ENCODE results near the gene UCK1.

The UCK1 gene

GRCh38 chr9:131485728-131486422 is 45.2 kb downstream of the UCK1 start:
- Histone ChIP-seq H3K4me3 (ENCODE audit: low read depth in 1 of 5, low read length in 5 of 5) (no peak overlapping the region), H3K9ac (ENCODE audit: low read length in 5 of 5) (no peak overlapping the region), H3K9me3 (ENCODE audit: control insufficient read depth in 5 of 5, low read length in 5 of 5) (no peaks in the 10 kb centered on the region), H3K4me1 (ENCODE audit: control insufficient read depth in 5 of 5, insufficient read depth in 5 of 5, low read length in 5 of 5) (peaks cover 0 to 4% (median 0%) of the 10 kb centered on the region in 5 donors), H3K27me3 (ENCODE audit: control insufficient read depth in 5 of 5, insufficient read depth in 4 of 5, low read length in 5 of 5) (no peaks in the 10 kb centered on the region), H3K27ac (ENCODE audit: low read depth, low read length) (no peak overlapping the region), H3K36me3 (ENCODE audit: control insufficient read depth in 5 of 5, insufficient read depth in 5 of 5, low read length in 5 of 5) (peaks cover 0 to 97% (median 95%) of the 10 kb centered on the region in 5 donors)

GRCh38 chr9:131485206-131485605 is 45.9 kb downstream of the UCK1 start:
- no peak overlapping the region for H3K27ac ChIP-seq (ENCODE audit: low read depth, low read length)

GRCh38 chr9:131484560-131485185 is 46.4 kb downstream of the UCK1 start:
- Histone ChIP-seq H3K4me3 (ENCODE audit: low read depth in 1 of 5, low read length in 5 of 5) (no peak overlapping the region), H3K9ac (ENCODE audit: low read length in 5 of 5) (no peak overlapping the region), H3K36me3 (ENCODE audit: control insufficient read depth in 5 of 5, insufficient read depth in 5 of 5, low read length in 5 of 5) (peaks cover under 1 to 97% (median 90%) of the 10 kb centered on the region in 5 donors), H3K9me3 (ENCODE audit: control insufficient read depth in 5 of 5, low read length in 5 of 5) (no peaks in the 10 kb centered on the region), H3K27me3 (ENCODE audit: control insufficient read depth in 5 of 5, insufficient read depth in 4 of 5, low read length in 5 of 5) (no peaks in the 10 kb centered on the region), H3K4me1 (ENCODE audit: control insufficient read depth in 5 of 5, insufficient read depth in 5 of 5, low read length in 5 of 5) (peaks cover 0 to 4% (median 0%) of the 10 kb centered on the region in 5 donors), H3K27ac (ENCODE audit: low read depth, low read length) (no peak overlapping the region)

More at GRCh38 chr9:131485206-131485605, 45.9 kb downstream of the UCK1 start:
- Histone ChIP-seq H3K9me3 (ENCODE audit: control insufficient read depth in 5 of 5, low read length in 5 of 5) (no peaks in the 10 kb centered on the region), H3K4me1 (ENCODE audit: control insufficient read depth in 5 of 5, insufficient read depth in 5 of 5, low read length in 5 of 5) (peaks cover 0 to 4% (median 0%) of the 10 kb centered on the region in 5 donors), H3K36me3 (ENCODE audit: control insufficient read depth in 5 of 5, insufficient read depth in 5 of 5, low read length in 5 of 5) (peaks cover 0 to 97% (median 90%) of the 10 kb centered on the region in 5 donors), H3K9ac (ENCODE audit: low read length in 5 of 5) (no peak overlapping the region), H3K4me3 (ENCODE audit: low read depth in 1 of 5, low read length in 5 of 5) (no peak overlapping the region), H3K27me3 (ENCODE audit: control insufficient read depth in 5 of 5, insufficient read depth in 4 of 5, low read length in 5 of 5) (no peaks in the 10 kb centered on the region)

- Histone ChIP-seq H3K9me3 (ENCODE audit: control insufficient read depth in 5 of 5, low read length in 5 of 5) (no peaks in the 10 kb centered on the region), H3K4me3 (ENCODE audit: low read depth in 1 of 5, low read length in 5 of 5) (no peak overlapping the region), H3K27me3 (ENCODE audit: control insufficient read depth in 5 of 5, insufficient read depth in 4 of 5, low read length in 5 of 5) (no peaks in the 10 kb centered on the region), H3K9ac (ENCODE audit: low read length in 5 of 5) (no peak overlapping the region), H3K27ac (ENCODE audit: low read depth, low read length) (no peak overlapping the region), H3K36me3 (ENCODE audit: control insufficient read depth in 5 of 5, insufficient read depth in 5 of 5, low read length in 5 of 5) (peaks cover 4 to 97% (median 90%) of the 10 kb centered on the region in 5 donors), H3K4me1 (ENCODE audit: control insufficient read depth in 5 of 5, insufficient read depth in 5 of 5, low read length in 5 of 5) (peaks cover 0 to 4% (median 0%) of the 10 kb centered on the region in 5 donors)
Measured at GRCh38 chr9:131484051-131484445, 47.0 kb downstream of the UCK1 start.

GRCh38 chr9:131483319-131484050 is 47.6 kb downstream of the UCK1 start:
- Histone ChIP-seq H3K27ac (ENCODE audit: low read depth, low read length) (no peak overlapping the region), H3K36me3 (ENCODE audit: control insufficient read depth in 5 of 5, insufficient read depth in 5 of 5, low read length in 5 of 5) (peaks cover 4 to 97% (median 90%) of the 10 kb centered on the region in 5 donors), H3K9me3 (ENCODE audit: control insufficient read depth in 5 of 5, low read length in 5 of 5) (no peaks in the 10 kb centered on the region), H3K27me3 (ENCODE audit: control insufficient read depth in 5 of 5, insufficient read depth in 4 of 5, low read length in 5 of 5) (no peaks in the 10 kb centered on the region), H3K4me1 (ENCODE audit: control insufficient read depth in 5 of 5, insufficient read depth in 5 of 5, low read length in 5 of 5) (peaks cover 0 to 4% (median 0%) of the 10 kb centered on the region in 5 donors), H3K9ac (ENCODE audit: low read length in 5 of 5) (no peak overlapping the region), H3K4me3 (ENCODE audit: low read depth in 1 of 5, low read length in 5 of 5) (no peak overlapping the region)

- Histone ChIP-seq H3K27ac (ENCODE audit: low read depth, low read length) (no peak overlapping the region), H3K9ac (ENCODE audit: low read length in 5 of 5) (no peak overlapping the region), H3K4me1 (ENCODE audit: control insufficient read depth in 5 of 5, insufficient read depth in 5 of 5, low read length in 5 of 5) (peaks cover 0 to 4% (median 0%) of the 10 kb centered on the region in 5 donors)
Measured at GRCh38 chr9:131482343-131483006, 48.6 kb downstream of the UCK1 start.

GRCh38 chr9:131481441-131482342 is 49.4 kb downstream of the UCK1 start:
- Histone ChIP-seq H3K27ac (ENCODE audit: low read depth, low read length) (no peak overlapping the region), H3K4me3 (ENCODE audit: low read depth in 1 of 5, low read length in 5 of 5) (no peak overlapping the region), H3K9me3 (ENCODE audit: control insufficient read depth in 5 of 5, low read length in 5 of 5) (no peaks in the 10 kb centered on the region), H3K27me3 (ENCODE audit: control insufficient read depth in 5 of 5, insufficient read depth in 4 of 5, low read length in 5 of 5) (no peaks in the 10 kb centered on the region), H3K36me3 (ENCODE audit: control insufficient read depth in 5 of 5, insufficient read depth in 5 of 5, low read length in 5 of 5) (peaks cover 4 to 96% (median 89%) of the 10 kb centered on the region in 5 donors), H3K9ac (ENCODE audit: low read length in 5 of 5) (no peak overlapping the region), H3K4me1 (ENCODE audit: control insufficient read depth in 5 of 5, insufficient read depth in 5 of 5, low read length in 5 of 5) (peaks cover 0 to 4% (median 0%) of the 10 kb centered on the region in 5 donors)

More at GRCh38 chr9:131482343-131483006, 48.6 kb downstream of the UCK1 start:
- Histone ChIP-seq H3K27me3 (ENCODE audit: control insufficient read depth in 5 of 5, insufficient read depth in 4 of 5, low read length in 5 of 5) (no peaks in the 10 kb centered on the region), H3K4me3 (ENCODE audit: low read depth in 1 of 5, low read length in 5 of 5) (no peak overlapping the region), H3K36me3 (ENCODE audit: control insufficient read depth in 5 of 5, insufficient read depth in 5 of 5, low read length in 5 of 5) (peaks cover 4 to 96% (median 89%) of the 10 kb centered on the region in 5 donors), H3K9me3 (ENCODE audit: control insufficient read depth in 5 of 5, low read length in 5 of 5) (no peaks in the 10 kb centered on the region)

- H3K27me3 ChIP-seq (ENCODE audit: control insufficient read depth in 5 of 5, insufficient read depth in 4 of 5, low read length in 5 of 5) = no peaks in the 10 kb centered on the region
- H3K27ac ChIP-seq (ENCODE audit: low read depth, low read length) = no peak overlapping the region
- H3K4me3 ChIP-seq (ENCODE audit: low read depth in 1 of 5, low read length in 5 of 5) = no peak overlapping the region
- H3K9ac ChIP-seq (ENCODE audit: low read length in 5 of 5) = no peak overlapping the region
- no peaks in the 10 kb centered on the region for H3K9me3 ChIP-seq (ENCODE audit: control insufficient read depth in 5 of 5, low read length in 5 of 5)
- peaks cover 4 to 96% (median 89%) of the 10 kb centered on the region in 5 donors for H3K36me3 ChIP-seq (ENCODE audit: control insufficient read depth in 5 of 5, insufficient read depth in 5 of 5, low read length in 5 of 5)
- H3K4me1 ChIP-seq (ENCODE audit: control insufficient read depth in 5 of 5, insufficient read depth in 5 of 5, low read length in 5 of 5) = peaks cover 0 to 4% (median 0%) of the 10 kb centered on the region in 5 donors
Measured at GRCh38 chr9:131480258-131480657, 50.8 kb downstream of the UCK1 start.

- peaks cover 0 to 6% (median 0%) of the 10 kb centered on the region in 5 donors for H3K4me1 ChIP-seq (ENCODE audit: control insufficient read depth in 5 of 5, insufficient read depth in 5 of 5, low read length in 5 of 5)
- H3K27ac ChIP-seq (ENCODE audit: low read depth, low read length) = no peak overlapping the region
Measured at GRCh38 chr9:131478911-131479310, 52.2 kb downstream of the UCK1 start.

More at GRCh38 chr9:131478911-131479310, 52.2 kb downstream of the UCK1 start:
- Histone ChIP-seq H3K4me3 (ENCODE audit: low read depth in 1 of 5, low read length in 5 of 5) (no peak overlapping the region), H3K9ac (ENCODE audit: low read length in 5 of 5) (no peak overlapping the region), H3K36me3 (ENCODE audit: control insufficient read depth in 5 of 5, insufficient read depth in 5 of 5, low read length in 5 of 5) (peaks cover 4 to 96% (median 89%) of the 10 kb centered on the region in 5 donors), H3K27me3 (ENCODE audit: control insufficient read depth in 5 of 5, insufficient read depth in 4 of 5, low read length in 5 of 5) (no peaks in the 10 kb centered on the region), H3K9me3 (ENCODE audit: control insufficient read depth in 5 of 5, low read length in 5 of 5) (no peaks in the 10 kb centered on the region)
